ENCODE measurements around the gene RIMS3.
"Not testable (repeated sequence)": the region's sequence is repeated elsewhere in the genome, so short reads cannot be mapped to it uniquely, and the experiment has no call there.

RIMS3 gene

DNA sequence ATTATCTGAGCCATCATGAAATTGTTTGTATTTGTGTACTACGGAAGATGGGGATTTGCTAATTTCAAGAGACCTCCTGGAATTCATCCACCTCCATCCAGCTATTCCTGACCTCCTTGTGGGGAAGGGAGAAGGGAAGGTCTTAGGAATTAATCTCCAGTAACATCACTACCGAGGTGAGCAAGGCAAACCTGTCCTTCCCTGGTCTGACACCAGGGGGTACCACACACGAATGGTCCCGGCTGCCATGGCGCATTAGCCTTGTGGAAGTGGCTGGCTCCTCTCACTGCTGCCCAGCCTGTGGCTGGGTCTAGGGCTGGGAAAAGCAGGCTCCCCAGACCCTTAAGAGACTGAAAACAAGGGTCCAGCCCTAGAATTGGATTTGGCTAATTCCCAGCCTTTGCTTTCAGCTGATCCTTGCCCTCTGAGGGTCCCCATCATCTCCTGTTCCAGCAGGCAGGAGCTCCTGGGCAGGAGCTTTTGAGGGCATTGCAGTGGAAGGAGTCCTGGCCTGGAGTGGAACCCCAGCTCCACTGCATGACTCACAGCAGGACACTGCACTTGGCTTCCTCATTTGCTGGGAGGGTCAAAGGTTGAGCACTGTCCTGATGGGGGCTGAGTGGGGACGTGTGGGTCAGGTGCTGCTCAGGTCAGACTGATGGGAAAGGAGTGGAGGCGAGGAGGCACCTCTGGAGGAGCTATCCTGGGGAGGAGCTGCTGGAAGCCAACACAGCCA is 34.8 kb downstream of the RIMS3 start:
- DNase-seq (ENCODE audit: low read depth), result peak; percentile 45

DNA sequence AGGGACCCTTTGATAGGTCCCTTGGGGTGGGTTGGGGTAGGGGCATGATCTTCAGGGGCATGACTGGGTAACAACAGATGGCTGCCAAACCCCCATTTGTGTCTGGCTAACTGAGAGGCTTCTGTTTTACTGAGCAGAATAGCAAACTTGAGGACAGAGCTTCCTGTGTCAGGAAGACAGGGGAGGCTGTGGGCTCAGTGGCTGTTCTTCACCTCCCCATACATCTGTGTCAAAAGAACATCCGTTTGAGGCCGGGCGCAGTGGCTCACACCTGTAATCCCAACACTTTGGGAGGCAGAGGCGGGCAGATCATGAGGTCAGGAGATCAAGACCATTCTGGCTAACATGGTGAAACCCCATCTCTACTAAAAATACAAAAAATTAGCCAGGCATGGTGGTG is 35.9 kb downstream of the RIMS3 start:
- DNase-seq (ENCODE audit: low read depth), result not testable (repeated sequence)

DNA sequence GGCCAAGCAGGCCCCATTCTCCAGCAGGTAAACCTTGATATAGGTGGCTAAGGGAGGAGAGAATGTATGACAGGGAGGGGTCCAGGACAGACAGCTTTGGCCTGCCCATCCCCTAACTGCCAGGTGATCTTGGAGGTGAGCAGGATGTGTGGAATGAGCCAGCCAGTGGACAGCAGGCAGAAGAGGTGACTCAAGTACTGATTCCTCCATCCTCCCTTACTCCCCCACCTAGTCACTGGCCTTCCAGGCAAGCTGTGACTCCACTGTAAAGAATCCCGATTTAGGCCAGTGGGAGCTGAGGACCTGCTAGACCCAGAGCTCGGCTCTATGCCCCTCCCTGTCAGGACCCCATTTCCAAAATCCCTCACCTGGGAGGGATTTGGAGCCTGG is 36.6 kb downstream of the RIMS3 start:
- DNase-seq (ENCODE audit: low read depth), result no peak

DNA sequence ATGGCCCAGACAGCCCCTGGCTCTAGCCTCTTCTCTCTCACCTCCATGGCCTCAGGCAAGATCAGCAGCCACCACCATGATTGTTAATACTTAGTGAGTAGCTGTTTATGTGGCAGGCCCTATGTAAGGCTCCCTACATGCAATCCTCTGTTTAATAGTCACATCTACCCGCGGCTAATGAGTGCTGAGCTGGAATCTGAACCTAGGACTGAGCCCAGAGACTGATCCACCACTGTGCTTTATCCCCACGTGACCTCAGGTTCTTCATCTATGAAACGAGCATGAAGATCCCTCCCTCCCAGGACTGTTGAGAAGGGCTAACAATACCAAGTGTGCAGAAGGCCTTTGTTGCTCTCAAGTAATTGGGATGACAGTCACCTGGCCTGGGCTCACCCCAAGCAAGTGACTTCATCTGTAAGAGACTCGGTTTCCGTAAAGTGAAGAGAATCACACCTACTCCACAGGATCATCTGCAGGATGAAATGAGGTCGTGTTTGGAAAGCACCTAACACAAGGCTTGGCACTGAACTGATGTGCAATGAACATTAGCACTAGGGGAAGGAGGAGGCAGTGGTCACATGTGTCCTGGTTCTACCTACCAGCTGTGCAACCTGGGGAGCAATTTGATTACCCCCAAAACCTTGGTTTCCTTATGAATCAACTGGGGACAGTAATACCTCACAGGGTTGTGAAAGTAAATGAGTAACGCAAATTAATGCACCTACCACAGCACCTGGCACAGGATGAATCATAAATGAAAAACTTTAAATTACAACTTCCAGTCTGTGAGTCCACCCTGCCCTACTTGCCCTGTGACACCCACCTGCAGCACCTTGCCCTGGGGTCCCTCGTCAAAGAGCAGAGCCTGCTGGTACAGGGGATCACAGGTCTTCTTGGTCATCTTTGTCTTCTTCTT is 37.2 kb downstream of the RIMS3 start:
- DNase-seq (ENCODE audit: low read depth), result no peak

DNA sequence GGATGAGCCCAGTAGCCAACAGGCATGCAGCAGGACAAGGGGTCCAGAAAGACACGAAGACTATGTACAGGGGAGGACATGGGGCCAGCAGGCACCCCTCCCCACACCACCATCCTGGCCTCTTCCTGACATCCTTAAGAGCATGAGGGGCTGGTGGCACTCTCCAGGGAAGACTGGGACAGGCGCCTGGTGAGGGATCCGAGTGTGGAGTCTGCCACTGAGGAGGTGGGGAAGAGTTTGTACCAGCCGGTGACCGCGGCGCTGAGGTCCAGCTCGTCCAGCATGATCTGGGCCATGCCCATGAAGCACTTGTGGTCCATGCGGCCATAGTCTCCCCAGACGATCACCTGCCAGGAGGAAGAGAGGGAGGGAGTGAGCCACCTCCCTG is 39.1 kb downstream of the RIMS3 start:
- DNase-seq (ENCODE audit: low read depth), result no peak

DNA sequence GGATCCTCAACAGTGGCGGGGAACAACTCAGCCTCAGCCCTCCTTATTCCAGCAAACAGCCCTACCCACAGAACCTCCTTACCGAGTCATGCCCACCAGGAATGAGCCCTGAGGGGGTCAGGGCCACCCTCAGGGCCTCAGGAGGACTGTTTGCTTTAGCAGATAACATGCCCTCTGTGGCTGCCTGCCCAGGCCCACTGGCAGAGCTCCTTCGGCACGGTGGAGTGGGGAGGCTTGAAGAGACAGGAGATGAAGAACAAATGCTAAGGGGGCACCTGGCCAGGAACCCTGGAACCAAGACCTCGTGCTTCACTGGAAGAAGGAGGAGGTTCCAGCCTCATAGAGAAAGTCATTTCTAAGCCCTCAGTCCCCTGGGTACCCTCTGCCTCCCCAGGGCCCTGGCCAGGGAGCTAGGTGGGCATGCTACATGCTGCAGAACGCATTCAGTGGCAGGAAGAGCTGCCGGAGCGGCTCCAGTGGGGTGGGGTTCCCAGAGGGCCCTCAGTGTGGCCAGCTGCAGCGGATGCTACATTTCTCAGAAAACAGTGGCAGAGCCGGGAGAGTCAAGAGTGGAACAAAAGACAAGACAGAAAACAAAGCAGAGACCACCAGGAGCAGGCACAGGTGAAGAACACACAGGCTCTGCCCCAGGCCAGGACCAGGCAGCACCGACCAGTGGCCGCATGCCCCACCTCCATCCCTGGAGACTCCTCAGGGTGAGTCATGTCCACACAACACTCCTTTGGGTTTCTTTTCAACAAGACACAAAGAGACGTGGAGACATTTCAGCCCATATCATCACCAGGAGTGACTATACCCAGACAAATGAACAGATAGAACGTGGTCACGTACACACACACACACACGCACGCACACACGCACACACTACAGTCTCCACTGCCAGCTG is 39.8 kb downstream of the RIMS3 start:
- DNase-seq (ENCODE audit: low read depth), result peak; percentile 36

DNA sequence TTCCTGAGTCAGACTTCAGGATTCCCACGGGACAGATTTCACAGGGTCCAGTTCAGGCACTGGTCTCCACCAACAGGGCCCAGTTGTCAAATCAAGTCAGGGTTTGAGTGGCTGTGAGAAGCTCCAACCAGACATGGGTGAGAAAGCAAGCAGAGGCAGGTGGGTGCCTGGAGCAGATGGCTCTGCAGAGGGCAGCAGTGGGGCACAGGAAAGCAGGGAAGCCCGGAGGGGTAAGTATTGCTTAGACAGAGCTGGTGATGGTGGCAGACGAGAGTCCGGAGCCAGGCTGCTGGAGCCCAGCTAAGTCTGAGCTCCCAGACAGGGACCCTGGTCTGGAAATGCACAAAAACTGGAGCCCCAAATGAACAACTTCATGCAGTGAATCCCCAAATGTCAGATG is 40.4 kb downstream of the RIMS3 start:
- peak; percentile 33 for DNase-seq (ENCODE audit: low read depth)

DNA sequence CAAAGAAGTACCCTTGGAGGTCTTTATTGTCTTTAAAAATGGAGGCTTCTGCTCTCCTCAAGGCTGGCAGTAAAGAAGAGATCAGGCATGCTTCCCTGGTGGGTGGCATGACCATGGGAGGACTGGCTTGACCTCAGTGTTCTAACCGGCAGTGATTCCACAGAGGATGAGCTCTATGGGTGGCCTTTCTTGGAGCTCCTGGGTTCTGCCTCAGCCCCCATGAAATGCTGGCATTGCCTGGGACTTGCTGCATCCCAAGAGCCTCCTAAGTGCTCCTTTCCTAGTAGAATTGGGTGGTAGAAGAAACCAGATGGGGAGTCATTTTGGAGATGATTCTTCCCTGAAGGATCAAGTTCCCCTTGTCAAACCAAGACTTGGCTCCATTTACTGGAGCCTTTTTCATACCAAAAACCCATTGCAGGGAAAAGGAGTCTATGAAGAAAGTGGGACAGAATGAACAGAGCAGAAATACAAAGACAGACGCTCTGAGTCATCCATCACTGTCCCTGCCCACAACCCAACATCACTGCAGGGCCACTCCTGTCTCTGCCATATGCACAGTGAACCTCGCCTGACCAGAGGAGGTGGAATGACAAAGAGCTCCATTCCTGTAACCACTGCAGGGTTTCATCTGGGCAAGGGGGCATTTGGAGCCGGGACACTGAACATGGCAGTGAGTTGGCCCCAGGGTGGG is 42.4 kb downstream of the RIMS3 start:
- DNase-seq (ENCODE audit: low read depth), result no peak

DNA sequence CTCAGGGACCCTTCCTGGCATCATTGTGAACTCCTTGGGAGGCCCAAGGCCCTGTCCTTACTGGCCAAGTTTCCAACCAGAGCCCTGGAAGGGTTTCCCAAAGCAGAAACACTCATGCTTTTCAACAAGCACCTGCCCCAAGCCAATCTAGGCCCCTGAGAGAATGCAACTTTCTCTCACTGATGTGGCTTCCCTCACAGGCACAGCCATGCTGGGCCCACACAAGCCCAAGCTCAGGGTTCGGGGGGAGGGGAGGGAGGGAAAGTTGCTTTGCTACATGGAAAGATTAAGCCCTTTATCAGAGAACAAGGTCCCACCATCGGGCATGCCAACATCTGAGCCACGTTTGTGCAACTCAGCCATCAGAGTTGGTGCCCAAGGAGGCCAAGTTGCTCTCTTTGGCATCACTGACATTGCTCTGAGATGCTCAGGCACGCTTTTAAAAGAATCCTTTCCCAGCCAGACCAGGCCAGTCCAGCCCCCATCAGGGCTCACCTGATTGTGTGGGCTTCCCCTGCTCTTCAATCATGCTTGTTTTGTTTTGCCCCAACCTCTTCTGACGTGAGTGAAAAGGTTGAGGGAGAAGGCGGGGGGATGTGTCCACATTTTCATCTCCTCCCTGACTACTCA is 43.5 kb downstream of the RIMS3 start:
- DNase-seq (ENCODE audit: low read depth), result no peak

DNA sequence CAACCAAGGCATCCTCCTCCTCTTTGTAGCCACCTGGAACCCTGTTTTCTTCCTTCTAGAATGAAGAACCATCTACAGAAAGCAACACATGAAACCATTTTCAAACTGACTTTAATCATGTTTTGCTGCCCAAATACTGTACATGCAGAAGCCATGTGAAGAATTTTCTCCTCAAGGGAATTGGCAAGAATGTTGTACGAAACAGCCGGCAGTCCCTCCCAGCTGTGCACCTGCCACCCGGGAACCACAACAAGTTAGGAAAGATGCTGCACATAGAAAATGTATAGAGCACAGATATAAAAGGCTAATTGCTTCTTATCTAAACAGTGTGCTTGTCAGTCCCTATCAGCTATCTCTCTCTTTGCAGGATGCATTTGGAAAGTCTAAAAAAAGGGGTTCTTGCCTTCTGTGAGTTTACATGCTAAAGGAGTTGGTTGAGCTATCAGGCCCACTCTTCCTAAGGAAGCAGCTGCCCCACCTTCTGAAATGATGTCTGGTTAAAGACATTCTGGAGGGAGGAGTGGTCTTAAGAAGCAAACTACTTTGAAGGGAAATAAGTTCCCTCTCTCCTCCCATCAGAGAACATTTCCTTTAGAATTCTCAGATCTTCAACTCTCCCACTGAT is 44.8 kb downstream of the RIMS3 start:
- no peak for DNase-seq (ENCODE audit: low read depth)

DNA sequence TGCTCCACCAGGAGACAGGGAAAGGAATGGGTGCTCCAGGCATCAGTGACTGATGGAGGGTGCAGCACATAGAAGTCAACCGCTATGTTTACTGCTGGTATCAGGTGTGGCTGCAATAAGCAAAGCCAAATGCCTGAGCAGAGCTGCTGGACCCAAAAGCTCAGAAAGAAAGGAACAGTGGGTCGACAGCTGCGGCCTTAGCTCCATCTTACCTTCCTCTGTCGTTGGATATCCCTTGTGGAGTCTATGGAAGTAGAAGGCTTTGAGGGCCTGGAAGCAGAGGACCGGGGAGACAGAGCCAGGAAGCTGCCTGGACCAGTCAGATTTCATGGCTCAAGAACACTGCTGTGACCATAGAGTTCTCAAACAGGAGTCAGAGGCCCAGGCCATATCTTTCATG is 45.3 kb downstream of the RIMS3 start:
- no peak for DNase-seq (ENCODE audit: low read depth)

DNA sequence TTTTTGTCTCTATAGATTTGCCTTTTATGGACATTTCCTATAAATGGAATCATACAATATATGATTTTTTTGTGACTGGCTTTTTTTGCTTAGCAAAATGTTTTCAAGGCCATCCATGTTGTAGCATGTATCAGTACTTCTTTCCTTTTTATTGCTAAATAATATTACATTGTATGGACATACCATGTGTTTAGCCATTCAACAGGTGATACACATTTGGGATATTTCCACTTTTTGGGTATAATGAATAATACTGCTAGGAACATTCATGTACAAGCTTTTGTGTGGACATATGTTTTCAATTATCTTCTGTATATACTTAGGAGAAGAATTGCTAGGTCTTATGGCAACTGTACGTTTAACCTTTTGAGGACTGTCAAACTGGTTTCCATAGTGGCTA is 47.4 kb downstream of the RIMS3 start:
- DNase-seq (ENCODE audit: low read depth), result no peak

DNA sequence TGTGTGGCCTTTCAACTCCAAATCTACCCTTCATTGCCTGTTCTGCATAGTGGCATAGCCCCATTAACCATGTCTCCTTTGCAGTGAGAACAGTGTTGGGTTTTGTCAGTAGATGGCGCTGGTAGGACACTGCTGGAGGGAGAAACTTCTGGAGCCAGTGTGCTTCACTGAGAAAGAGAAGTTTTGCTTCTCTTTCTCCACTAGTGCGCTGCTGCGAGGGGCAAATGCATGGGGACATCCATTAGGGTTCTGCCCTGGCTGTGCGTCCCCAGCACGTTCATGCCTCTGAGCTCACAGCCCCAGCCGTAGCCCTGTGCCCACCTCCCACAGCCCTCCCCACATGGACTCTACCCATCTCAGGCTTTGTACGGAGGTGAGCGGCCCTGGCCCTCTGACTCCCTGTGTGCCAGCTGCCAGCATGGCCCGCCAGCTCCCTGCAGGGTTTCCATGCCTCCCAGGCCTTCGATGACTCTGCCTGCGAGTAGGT is 53.1 kb downstream of the RIMS3 start:
- DNase-seq (ENCODE audit: low read depth), result peak; percentile 69

DNA sequence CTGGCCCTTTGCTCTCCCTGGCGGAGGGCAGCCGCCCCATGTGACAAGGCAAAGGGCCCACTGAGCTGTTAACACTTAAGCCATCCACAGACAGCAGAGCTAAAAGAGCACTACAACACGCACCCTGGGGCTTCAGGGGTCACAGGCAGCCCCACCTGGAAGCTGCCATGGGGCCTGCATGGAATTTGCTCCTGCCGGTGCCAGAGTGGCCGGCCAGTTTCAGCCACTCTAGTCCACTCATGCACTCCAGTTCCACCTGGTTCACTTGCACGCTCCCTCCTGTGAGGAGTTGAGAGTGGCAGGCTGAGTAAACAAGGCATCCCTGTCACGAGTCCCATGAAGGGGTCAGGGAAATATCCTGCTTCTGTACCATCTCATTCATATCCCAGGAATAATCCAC is 55.3 kb downstream of the RIMS3 start:
- DNase-seq (ENCODE audit: low read depth), result no peak

DNA sequence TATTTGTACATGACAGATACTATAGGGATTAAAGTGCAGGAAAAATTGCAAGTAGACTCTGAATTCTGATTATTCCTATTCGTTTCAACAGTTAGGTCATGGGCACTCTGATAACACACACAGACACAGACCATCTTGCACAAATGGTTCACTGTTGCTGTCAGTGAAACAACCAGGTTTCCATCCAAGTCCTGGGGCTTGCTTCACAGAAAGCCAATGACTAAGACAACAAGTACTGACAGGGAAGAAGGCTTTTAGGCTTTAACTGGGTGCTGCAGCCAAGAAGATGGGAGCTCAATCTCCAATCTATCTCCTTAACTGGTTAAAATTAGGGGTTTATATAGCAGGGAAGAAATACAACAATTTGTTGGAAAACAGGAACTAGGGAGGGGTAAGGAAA is 57.6 kb downstream of the RIMS3 start:
- DNase-seq (ENCODE audit: low read depth), result no peak

DNA sequence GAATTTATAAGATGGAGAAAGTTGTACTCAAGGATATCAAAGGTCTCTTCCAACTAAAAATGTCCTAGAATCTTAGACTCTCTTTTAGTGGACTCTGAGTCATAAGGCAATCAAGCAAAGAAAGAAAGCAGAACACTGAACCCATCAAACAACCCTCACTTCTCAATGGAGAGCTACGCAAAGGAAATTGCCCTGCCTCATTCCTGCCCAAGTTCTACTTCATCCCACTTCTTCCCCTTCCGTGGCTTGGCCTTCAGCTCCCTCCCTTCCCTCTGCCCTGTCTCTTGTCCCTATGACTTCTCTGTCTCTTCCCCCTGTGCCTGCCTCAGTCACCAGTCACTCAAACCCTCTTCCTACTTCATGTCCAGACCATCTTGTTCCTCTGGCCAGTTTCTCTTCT is 58.5 kb downstream of the RIMS3 start:
- no peak for DNase-seq (ENCODE audit: low read depth)

DNA sequence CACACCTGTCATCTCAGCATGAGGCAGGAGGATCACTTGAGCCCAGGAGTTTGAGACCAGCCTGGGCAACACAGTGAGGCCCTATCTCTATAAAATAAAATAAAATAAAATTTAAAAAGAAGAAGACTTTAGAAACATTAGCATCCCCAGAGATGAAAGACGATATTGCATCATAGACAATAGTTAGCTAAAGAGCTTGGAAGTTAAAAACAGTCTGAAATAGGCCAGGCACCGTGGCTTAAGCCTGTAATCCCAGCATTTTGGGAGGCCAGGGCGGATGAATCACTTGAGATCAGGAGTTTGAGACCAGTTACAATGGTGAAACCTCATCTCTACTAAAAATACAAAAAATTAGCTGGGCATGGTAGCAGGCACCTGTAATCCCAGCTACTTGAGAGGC is 59.3 kb downstream of the RIMS3 start:
- no peak for DNase-seq (ENCODE audit: low read depth)

DNA sequence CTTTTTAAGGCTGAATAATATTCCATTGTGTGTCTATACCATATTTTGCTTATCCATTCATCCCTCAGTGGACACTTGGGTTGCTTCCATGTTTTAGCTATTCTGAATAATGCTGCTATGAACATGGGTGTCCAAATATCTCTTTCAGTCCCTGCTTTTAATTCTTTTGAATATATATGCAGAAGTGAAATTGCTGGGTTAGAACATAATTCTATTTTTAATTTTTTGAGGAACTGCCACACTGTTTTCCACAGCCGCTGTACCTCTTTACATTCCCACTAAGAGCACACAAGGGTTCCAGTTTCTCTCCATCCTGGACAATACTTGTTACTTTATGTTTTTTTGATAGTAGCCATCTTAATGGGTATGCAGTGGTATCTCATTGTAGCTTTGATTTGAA is 65.6 kb downstream of the RIMS3 start:
- DNase-seq (ENCODE audit: low read depth), result no peak

DNA sequence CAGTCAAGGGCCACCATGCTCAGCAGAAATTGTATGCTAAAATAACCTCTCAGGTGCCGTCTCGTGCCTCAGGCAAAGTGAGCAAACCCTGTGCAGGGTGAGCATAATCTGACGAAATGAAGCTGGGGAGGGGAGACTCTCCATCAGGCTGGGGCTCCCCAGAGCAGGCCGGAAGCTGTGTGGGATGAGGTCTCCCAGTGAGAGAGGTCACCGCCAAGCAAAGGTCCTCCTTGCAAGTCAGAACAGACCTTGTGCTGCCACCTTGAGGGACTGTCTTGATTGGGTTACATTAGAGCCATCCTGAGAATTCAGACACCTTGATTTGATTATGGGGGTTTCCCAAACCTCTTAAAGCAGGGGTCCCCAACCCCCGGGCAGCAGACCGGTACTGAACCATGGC is 69.9 kb downstream of the RIMS3 start:
- DNase-seq (ENCODE audit: low read depth), result no peak

DNA sequence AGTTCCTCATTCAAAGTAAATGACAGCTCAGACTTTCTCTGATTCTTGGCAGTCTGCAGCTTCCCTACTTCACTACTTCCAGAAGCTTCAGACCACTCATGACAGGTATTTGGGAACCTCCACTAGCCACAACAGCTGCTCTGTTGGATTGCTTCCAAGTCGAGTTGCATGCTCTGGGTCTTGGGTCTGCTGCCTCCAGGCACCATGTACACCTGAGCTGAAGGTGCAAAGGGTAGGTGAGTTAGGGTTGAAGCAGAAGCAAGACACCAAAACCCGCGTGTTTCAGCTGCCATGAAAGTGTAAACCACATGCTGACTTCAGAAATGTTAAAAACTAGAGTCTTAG is 71.3 kb downstream of the RIMS3 start:
- DNase-seq (ENCODE audit: low read depth), result no peak
